KOPT-K1 (cell line): ENCODE measurements around the gene C2orf68.
"Not testable (repeated sequence)": the region's sequence is repeated elsewhere in the genome, so short reads cannot be mapped to it uniquely, and the experiment has no call there.

ENCODE experiments used
- H3K27ac ChIP-seq: fragments of 200-600 bp; sonication (generic); 2 replicates; pipeline ENCODE4 v1.5.1; 2016; ENCODE audit warnings: antibody characterized with exemption, mild to moderate bottlenecking, low read depth, low read length; ENCODE audit not compliant: poor library complexity, severe bottlenecking
- H3K36me3 ChIP-seq: fragments of 200-600 bp; sonication (generic); 2 replicates; pipeline ENCODE4 v1.5.1; 2017; ENCODE audit warnings: antibody characterized with exemption, mild to moderate bottlenecking, low read length, moderate library complexity; ENCODE audit not compliant: insufficient read depth
- H3K9me3 ChIP-seq: fragments of 200-600 bp; sonication (generic); 2 replicates; pipeline ENCODE4 v1.5.1; 2017; ENCODE audit warnings: antibody characterized with exemption, low read length, mild to moderate bottlenecking; ENCODE audit not compliant: insufficient read depth, poor library complexity, severe bottlenecking

Gene C2orf68, protein sequence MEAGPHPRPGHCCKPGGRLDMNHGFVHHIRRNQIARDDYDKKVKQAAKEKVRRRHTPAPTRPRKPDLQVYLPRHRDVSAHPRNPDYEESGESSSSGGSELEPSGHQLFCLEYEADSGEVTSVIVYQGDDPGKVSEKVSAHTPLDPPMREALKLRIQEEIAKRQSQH

DNA sequence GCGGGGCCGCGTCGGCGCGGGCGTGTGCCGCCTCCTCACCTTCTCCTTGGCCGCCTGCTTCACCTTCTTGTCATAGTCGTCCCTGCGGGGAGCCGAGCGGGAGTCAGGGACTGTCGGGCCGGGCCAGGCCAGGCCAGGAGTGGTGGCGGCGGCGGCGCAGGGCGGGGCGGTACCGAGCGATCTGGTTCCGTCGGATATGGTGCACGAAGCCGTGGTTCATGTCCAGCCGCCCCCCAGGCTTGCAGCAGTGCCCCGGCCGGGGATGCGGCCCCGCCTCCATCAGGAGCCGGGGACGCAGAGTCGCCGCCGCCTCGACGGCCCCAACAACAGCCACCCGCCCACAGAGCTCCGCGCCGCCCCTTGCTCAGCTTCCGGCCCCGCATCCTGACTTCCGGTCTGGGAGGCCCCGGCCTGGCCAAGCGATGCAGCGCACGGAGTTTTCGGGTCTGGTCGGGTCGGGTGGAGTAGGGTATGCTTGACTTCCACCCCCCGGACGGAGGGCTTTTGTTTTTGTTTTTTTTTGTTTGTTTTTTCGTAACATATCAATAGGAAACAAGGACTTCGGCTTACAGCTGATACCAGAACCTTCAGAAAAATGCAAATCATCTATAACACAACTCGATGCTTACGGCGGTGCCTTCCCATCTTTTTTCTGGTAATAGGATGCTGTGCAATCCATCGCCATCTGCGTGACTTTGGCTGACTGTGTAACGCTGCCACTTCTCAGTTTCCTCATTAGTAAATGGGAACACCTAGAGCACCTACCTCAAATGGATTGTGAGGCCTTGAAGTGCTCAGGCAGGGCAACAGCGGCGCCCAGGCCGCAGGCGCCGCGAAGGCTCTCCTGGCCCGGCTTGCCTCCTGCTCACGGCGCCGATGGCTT lies at the start of gene C2orf68:
Gene C2orf68, minus strand, starts transcription at position 362 of the 883 bp plus-strand sequence. Its CDS starts 82 bp downstream, at position 280.
- peaks cover 33% of the 10 kb centered on the region for H3K36me3 ChIP-seq
- H3K9me3 ChIP-seq = no peaks in the 10 kb centered on the region
- peak within 1 kb of the TSS; percentile 72 for H3K27ac ChIP-seq

DNA sequence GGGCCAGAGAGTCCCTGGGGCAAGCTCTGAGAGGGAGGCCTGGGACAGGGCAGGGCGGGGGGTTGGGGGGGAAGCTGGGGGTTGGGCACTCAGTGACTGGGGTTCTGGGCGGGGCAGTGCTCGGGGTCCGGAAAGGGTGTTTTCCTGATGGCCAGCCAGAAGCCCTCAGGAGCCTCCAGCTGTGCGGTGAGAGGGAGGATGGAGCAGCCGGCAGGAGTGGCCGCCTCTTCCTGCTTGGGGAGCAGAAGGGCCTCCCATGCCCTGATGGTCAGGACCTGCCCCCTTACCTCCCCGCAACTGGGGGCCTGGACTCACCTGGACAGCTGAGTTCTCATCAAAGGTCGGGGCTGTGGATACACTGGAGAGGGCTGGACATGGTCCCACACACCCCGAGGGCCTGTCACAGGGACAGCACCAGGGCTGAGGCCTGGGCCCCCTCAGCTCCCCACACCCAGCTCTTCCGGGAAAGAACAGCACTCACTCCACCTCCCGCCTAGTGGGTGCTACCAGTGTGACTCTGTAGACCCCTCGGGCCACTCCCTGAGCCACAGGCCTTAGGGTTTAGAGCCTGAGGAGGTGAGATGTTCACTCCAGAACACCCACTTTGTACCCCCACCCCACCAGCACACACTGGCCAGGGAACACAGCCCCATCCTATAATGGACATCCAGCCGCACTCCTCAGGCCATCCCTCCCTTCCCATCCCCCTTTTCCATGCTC lies 49.4 kb upstream of the C2orf68 start:
- H3K27ac ChIP-seq = no peak overlapping the region
- H3K9me3 ChIP-seq = no peaks in the 10 kb centered on the region
- peaks cover 39% of the 10 kb centered on the region for H3K36me3 ChIP-seq

DNA sequence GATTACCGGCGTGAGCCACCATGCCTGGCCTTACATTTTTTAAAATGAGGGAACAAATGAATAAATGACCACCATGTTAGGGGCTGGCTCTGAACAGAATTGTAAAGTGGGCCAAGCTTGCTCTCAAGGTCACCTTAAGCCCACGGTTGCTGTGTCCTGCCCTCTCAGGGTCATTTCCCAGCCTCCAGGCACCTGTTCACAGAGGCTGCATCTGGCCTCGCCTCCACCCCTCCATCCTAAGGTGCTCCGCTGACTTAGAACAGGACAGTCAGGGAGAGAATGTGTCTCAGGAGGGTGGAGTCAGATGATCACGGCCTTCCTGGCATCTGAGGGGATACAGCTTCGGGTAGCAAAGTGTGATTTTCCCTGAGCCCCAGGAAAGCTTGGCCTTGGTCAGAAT lies 48.9 kb upstream of the C2orf68 start:
- Histone ChIP-seq H3K36me3 (peaks cover 45% of the 10 kb centered on the region), H3K27ac (no peak overlapping the region), H3K9me3 (no peaks in the 10 kb centered on the region)

DNA sequence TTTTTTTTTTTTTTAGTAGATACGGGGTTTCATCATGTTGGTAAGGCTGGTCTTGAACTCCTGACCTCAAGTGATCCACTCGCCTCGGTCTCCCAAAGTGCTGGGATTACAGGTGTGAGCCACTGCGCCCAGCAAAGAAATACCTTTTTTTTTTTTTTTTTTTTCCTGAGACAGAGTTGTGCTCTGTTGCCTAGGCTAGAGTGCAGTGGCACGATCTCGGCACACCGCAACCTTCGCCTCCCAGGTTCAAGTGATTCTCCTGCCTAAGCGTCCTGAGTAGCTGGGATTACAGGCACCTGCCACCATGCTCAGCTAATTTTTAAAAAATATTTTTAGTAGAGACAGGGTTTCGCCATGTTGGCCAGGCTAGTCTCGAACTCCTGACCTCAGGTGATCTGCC lies 48.4 kb upstream of the C2orf68 start:
- peaks cover 45% of the 10 kb centered on the region for H3K36me3 ChIP-seq
- H3K9me3 ChIP-seq, H3K27ac ChIP-seq: not testable (repeated sequence)

DNA sequence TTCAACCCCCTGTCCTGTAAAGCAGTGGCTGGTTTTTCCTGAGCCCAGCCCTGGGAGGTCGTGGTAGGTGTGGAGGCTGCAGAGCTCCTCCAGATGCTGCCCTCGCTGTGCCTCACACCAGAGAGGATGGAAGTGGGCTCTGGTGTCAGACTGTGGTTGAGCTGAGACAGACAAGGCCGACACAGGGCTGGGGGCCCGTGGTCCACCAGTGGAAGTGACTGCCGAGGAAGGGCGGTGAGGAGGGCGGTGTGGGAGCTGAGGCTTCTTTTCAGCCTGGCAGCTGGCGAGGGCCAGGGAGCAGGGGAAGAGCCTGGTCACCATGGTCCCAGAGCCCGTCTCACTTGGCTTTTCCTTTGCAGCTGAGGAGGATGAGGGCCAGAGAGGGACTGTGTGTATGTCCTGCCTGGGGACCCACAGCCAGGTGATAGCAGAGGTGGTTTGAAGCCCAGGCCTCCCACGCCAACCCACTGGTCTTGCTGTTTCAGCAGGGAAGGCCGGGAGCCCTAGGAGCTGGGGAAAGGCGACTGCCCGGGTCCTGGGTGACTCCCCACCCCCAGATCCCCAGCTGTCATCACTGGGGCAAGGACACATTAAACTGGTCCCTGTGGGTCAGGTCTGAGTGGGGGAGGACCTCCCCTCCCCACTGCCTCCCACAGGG lies 47.6 kb upstream of the C2orf68 start:
- H3K36me3 ChIP-seq = peaks cover 52% of the 10 kb centered on the region
- H3K9me3 ChIP-seq = no peaks in the 10 kb centered on the region

DNA sequence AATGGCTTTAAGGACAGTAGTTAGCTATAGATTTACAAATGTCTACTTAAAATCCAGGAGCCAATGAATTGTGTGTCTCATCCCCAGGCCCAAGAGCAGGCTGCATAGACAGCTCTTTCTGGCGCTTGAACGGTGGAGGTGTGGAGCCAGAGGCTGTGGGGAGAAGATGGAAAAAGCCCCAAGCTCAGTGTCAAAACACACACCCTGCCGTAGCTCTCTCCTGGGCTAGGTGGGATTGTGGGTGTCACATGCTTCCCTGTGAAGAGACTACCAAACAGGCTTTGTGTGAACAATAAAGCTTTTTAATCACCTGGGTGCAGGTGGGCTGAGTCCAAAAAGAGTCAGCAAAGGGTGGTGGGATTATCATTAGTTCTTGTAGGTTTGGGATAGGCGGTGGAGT lies 45.5 kb upstream of the C2orf68 start:
- H3K9me3 ChIP-seq, H3K27ac ChIP-seq: not testable (repeated sequence)
- peaks cover 70% of the 10 kb centered on the region for H3K36me3 ChIP-seq

More for the DNA sequence above, 47.6 kb upstream of the C2orf68 start:
- no peak overlapping the region for H3K27ac ChIP-seq

DNA sequence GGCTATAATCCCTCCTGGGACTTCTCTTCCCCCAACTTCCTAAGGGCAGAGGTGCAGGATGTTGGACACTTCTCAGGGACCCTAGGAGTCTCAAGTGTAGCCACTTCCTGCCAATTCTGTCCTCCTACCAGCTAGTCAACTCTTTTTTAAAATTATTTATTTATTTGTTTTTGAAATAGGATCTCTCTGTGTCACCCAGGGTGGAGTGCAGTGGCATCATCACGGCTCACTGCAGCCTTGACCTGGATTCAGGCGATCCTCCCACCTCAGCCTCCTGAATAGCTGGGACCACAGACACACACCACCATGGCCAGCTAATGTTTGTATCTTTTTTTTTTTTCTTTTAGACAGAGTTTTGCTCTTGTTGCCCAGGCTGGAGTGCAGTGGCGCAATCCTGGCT lies 44.6 kb upstream of the C2orf68 start:
- Histone ChIP-seq H3K9me3 (no peaks in the 10 kb centered on the region), H3K36me3 (peaks cover 77% of the 10 kb centered on the region), H3K27ac (no peak overlapping the region)

DNA sequence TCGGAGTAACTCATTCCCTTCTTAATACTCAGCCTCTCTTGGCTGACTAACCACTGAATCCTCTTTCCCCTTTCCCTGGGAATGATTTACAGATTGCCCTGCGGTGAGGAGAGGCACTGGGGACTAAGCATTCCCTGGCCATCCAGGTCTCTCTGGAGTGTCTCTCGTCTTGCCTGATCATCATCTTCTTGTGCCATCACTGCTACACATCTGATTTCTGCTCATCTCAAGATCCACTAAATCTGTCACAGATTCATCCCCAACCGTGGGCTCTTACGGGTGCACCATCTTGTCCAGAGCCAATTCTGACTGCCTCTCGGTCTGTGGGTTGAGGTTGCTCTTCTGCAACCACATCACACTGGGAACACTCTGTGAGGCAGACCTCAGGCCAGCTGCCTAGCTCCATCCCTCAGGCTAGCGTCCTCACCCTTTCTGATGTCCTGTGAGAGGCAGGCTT lies 44.1 kb upstream of the C2orf68 start:
- H3K27ac ChIP-seq = no peak overlapping the region
- peaks cover 77% of the 10 kb centered on the region for H3K36me3 ChIP-seq
- no peaks in the 10 kb centered on the region for H3K9me3 ChIP-seq

DNA sequence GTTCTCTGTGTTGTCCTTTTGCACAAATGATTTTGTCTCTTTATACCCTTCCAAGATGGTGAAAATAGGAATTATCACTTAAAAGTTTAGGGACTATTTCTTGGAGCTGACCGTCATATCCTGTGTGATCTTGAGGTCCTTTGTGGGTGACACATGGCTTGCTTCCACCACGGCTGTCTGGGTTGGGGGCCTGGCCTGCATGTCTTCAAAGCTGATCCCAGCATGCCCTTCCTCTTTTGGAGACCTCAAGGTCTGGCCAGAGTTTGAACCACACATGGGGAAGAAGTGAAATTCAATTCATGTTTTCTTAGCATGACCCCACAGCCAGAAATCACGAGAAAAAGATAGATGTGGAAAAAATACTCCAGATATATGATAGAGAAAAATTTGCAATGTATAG lies 42.1 kb upstream of the C2orf68 start:
- peaks cover 87% of the 10 kb centered on the region for H3K36me3 ChIP-seq
- H3K9me3 ChIP-seq = no peaks in the 10 kb centered on the region
- no peak overlapping the region for H3K27ac ChIP-seq

DNA sequence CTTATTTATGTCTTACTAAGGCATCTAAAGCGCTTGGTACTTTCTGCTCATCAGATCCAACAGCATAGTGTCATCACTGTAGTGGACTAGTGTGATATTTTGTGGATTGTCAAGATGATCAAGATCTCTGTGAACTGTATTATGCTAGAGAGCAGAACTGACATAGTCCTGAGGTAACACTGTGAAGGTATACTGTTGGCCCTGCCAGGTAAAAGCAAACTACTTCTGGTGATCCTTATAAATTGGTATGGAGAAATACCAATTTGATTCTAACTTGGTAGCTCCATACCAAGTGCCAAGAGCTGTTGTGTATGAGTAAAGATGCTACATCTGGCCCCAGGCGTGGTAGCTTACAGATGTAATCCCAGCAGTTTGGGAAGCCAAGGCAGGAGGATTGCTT lies 40.2 kb upstream of the C2orf68 start:
- Histone ChIP-seq H3K36me3 (peaks cover 92% of the 10 kb centered on the region), H3K27ac (no peak overlapping the region), H3K9me3 (no peaks in the 10 kb centered on the region)

DNA sequence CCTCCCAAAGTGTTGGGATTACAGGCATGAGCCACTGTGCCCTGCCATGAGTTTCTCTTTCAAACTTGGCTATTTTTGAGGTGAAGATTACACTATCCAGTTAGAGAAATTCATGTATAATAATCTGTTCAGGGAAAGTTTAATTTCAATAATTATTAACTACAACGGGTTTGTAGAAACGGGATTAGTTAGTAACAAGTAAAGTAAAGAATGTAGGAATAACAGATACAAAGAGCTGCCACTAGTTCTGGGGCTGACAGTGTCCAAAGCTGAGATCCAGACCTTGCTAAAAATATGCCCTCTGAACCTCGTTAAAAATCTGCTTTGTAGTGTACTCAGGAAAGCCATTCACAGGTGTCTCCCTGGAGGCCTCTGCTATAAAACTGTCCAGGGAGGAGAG lies 39.2 kb upstream of the C2orf68 start:
- no peaks in the 10 kb centered on the region for H3K9me3 ChIP-seq
- H3K27ac ChIP-seq = no peak overlapping the region
- peaks cover 92% of the 10 kb centered on the region for H3K36me3 ChIP-seq

DNA sequence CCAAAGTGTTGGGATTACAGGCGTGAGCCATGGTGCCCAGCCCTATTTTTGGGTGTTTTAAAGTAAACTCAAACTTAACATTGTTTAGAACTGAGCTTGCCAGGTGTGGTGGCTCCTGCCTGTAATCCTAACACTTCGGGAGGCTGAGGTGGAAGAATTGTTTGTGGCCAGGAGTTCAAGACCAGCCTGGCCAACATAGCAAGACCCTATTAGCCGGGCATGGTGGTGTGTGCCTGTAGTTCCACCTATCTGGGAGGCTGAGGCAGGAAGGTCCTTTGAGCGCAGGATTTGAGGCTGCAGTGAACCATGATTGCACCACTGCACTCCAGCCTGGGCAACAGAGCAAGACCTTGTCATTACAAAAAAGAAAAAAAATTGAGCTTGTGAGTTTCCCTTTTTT lies 38.6 kb upstream of the C2orf68 start:
- H3K27ac ChIP-seq = no peak overlapping the region
- H3K9me3 ChIP-seq = no peaks in the 10 kb centered on the region
- H3K36me3 ChIP-seq = peaks cover 95% of the 10 kb centered on the region

DNA sequence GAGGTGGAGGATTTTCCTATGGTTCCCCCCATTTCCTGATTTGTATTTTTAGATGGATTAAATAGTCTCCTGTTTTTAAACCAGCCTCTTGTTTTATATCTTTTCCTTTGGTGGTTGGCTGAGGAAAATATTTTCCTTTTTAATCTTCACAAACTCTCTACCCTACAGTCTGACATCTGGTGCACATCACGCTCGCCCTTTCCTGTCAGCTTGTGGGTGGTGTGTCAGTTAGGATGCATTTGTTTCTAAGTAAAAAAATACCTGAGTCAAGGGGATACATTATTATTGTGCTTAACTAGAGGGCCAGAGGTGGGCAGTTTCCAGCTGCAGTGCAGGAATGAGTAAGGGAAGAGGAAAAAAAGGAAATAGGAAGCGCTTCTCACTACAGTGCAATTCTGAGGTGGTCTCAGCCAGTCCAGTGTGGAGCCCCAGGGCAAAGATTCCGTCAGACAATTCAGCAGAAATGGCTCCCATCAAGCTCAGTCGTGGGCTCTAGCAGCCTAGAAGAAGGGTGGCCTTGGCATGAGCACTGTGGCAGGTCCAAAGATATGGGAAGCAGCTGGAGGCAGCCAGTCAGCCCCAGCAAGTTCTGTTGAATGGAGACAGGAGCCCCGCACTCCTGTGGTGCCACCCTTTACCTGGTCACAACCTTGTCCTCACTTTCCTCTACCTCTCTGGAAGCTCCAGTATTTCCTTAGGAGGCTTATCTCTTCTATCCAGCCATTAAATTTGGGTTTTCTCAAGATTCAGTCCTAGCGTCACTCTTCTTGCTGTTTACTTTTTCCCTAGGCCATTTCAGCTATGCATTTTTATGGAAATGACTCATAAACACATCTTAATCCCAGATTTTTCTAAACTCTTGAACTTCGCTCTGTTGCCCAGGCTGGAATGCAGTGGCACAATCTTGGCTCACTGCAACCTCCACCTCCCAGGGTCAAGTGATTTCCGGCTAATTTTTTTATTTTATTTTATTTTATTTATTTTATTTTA lies 37.6 kb upstream of the C2orf68 start:
- peaks cover 98% of the 10 kb centered on the region for H3K36me3 ChIP-seq
- no peak overlapping the region for H3K27ac ChIP-seq
- H3K9me3 ChIP-seq = no peaks in the 10 kb centered on the region

DNA sequence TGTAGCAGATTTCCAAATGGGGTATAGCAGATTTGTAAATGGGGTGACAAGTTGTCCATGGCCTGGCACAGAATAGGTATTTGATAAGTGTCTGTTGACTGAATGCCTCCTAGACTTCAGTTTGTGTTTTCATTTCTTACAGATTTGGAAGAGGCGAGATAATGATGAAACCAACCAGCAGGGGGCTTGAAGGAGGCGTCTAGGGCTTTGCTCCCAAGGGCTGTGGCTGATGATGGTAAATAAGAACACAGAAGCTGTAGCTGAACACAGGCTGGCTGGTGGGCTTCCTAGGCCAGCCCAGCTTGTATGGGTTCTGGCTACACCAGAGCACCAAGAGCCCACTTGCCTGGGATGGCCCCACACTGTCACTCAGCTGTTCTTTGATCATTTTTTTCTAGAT lies 36.8 kb upstream of the C2orf68 start:
- H3K27ac ChIP-seq = no peak overlapping the region
- peaks cover 98% of the 10 kb centered on the region for H3K36me3 ChIP-seq
- no peaks in the 10 kb centered on the region for H3K9me3 ChIP-seq
